NCI-H2171 (cell line): Measurements from ENCODE around the gene TRERF1.
"Not testable (repeated sequence)": the region's sequence is repeated elsewhere in the genome, so short reads cannot be mapped to it uniquely, and the experiment has no call there.

Source experiments
- DNase-seq: peaks from one replicate; lab custom pipeline; 2025; lab: John Stamatoyannopoulos, UW

Gene TRERF1

GRCh38 chr6:42336431-42336830, 115.3 kb downstream of the TRERF1 start:
- DNase-seq: no peak

- DNase-seq: no peak
Measured at GRCh38 chr6:42335896-42336295, 115.8 kb downstream of the TRERF1 start.

GRCh38 chr6:42334870-42335269, 116.9 kb downstream of the TRERF1 start:
- DNase-seq: no peak

GRCh38 chr6:42333612-42334011, 118.1 kb downstream of the TRERF1 start:
- no peak for DNase-seq

GRCh38 chr6:42332916-42333315, 118.8 kb downstream of the TRERF1 start:
- no peak for DNase-seq

- DNase-seq: no peak
Measured at GRCh38 chr6:42331019-42331418, 120.7 kb downstream of the TRERF1 start.

GRCh38 chr6:42326248-42326647, 125.5 kb downstream of the TRERF1 start:
- no peak for DNase-seq

- DNase-seq: not testable (repeated sequence)
Measured at GRCh38 chr6:42324656-42325324, 126.9 kb downstream of the TRERF1 start.

- DNase-seq: no peak
Measured at GRCh38 chr6:42322676-42323075, 129.1 kb downstream of the TRERF1 start.

- DNase-seq: no peak
Measured at GRCh38 chr6:42321976-42322375, 129.8 kb downstream of the TRERF1 start.

- DNase-seq: no peak
Measured at GRCh38 chr6:42320762-42321161, 131.0 kb downstream of the TRERF1 start.

- no peak for DNase-seq
Measured at GRCh38 chr6:42318480-42318879, 133.2 kb downstream of the TRERF1 start.

- DNase-seq: no peak
Measured at GRCh38 chr6:42316981-42317380, 134.7 kb downstream of the TRERF1 start.

GRCh38 chr6:42315991-42316970, 135.4 kb downstream of the TRERF1 start:
- DNase-seq: no peak

GRCh38 chr6:42315259-42315990, 136.3 kb downstream of the TRERF1 start:
- DNase-seq: no peak

GRCh38 chr6:42314571-42315258, 137.0 kb downstream of the TRERF1 start:
- no peak for DNase-seq

- peak; percentile 74 for DNase-seq
Measured at GRCh38 chr6:42313941-42314570, 137.7 kb downstream of the TRERF1 start.

- DNase-seq: no peak
Measured at GRCh38 chr6:42313038-42313437, 138.7 kb downstream of the TRERF1 start.

- DNase-seq: no peak
Measured at GRCh38 chr6:42307141-42307470, 144.6 kb downstream of the TRERF1 start.

- no peak for DNase-seq
Measured at GRCh38 chr6:42306439-42307140, 145.1 kb downstream of the TRERF1 start.
